K562 (cell line): Measurements from ENCODE around the gene SLC39A5. TPM values are rescaled to one million over a fixed set of nuclear protein-coding genes. Genes with fewer than 3 reads are reported as not detected.

Experiments used
- BRD4 ChIP-seq: fragments of 200-600 bp; sonication (generic); IDR thresholded peaks from 2 replicates; pipeline ENCODE4 v1.6.1; 2017; ENCODE audit warnings: inconsistent platforms
- ETV1 ChIP-seq: fragments of 450-650 bp; conservative IDR thresholded peaks from 2 replicates; pipeline ENCODE4 v1.6.1; 2016; ENCODE audit warnings: missing genetic modification characterization, control low read depth, low read depth, missing compliant biosample characterization
- FIP1L1 ChIP-seq: fragments of 200-400 bp; formaldehyde crosslinking; IDR thresholded peaks from 2 replicates; pipeline ENCODE4 v1.6.1; 2018; ENCODE audit warnings: mild to moderate bottlenecking, low read depth, low read length; ENCODE audit not compliant: poor library complexity, severe bottlenecking
- FOS ChIP-seq: IDR thresholded peaks from 3 replicates; pipeline ENCODE4 v1.6.1; 2011; ENCODE audit not compliant: insufficient read length; ENCODE audit errors: extremely low read depth
- GTF2E2 ChIP-seq: fragments of 200-800 bp; sonication (Bioruptor generic); IDR thresholded peaks from 2 replicates; pipeline ENCODE4 v1.6.1; 2016; ENCODE audit warnings: missing genetic modification characterization, missing compliant biosample characterization
- HBP1 ChIP-seq: fragments of 450-650 bp; formaldehyde crosslinking; IDR thresholded peaks from 2 replicates; pipeline ENCODE4 v1.4.0; 2022; ENCODE audit warnings: missing genetic modification characterization
- HNRNPK ChIP-seq: fragments of 200-400 bp; formaldehyde crosslinking; IDR thresholded peaks from one replicate; pipeline ENCODE4 v1.6.1; 2018; ENCODE audit warnings: mild to moderate bottlenecking, low read depth, low read length; ENCODE audit not compliant: poor library complexity, severe bottlenecking
- ILK ChIP-seq: fragments of 450-650 bp; IDR thresholded peaks from 2 replicates; pipeline ENCODE4 v1.6.1; 2016; ENCODE audit warnings: missing genetic modification characterization, low read depth, mild to moderate bottlenecking, missing compliant biosample characterization, moderate library complexity, borderline replicate concordance
- KAT7 ChIP-seq: sonication (generic); formaldehyde crosslinking; IDR thresholded peaks from 2 replicates; pipeline ENCODE4 v1.8.0; 2022; ENCODE audit warnings: missing genetic modification reagents, mild to moderate bottlenecking, borderline replicate concordance
- LEF1 ChIP-seq: fragments of 450-650 bp; IDR thresholded peaks from 2 replicates; pipeline ENCODE4 v1.6.1; 2016; ENCODE audit warnings: mild to moderate bottlenecking
- MAFG ChIP-seq: fragments of 450-650 bp; conservative IDR thresholded peaks from 2 replicates; pipeline ENCODE4 v1.6.1; 2016; ENCODE audit warnings: missing genetic modification characterization, missing compliant biosample characterization
- MEF2D ChIP-seq: conservative IDR thresholded peaks from 2 replicates; pipeline ENCODE4 v1.6.1; 2016; ENCODE audit warnings: low read depth, missing genetic modification characterization, missing compliant biosample characterization
- NFATC3 ChIP-seq: fragments of 450-650 bp; IDR thresholded peaks from 2 replicates; pipeline ENCODE4 v1.6.1; 2017; ENCODE audit warnings: mild to moderate bottlenecking
- PCBP2 ChIP-seq: fragments of 200-400 bp; formaldehyde crosslinking; IDR thresholded peaks from 2 replicates; pipeline ENCODE4 v1.6.1; 2018; ENCODE audit warnings: low read length, low read depth, mild to moderate bottlenecking, moderate library complexity; ENCODE audit not compliant: poor library complexity, severe bottlenecking
- POLR2A ChIP-seq: fragments of 450-650 bp; conservative IDR thresholded peaks from 2 replicates; pipeline ENCODE4 v1.6.1; 2016
- RBM14 ChIP-seq: fragments of 200-400 bp; formaldehyde crosslinking; IDR thresholded peaks from 2 replicates; pipeline ENCODE4 v1.6.1; 2018; ENCODE audit warnings: low read depth, mild to moderate bottlenecking, low read length, moderate library complexity, borderline replicate concordance; ENCODE audit not compliant: insufficient read depth
- TAF7 ChIP-seq: fragments of 450-650 bp; IDR thresholded peaks from 2 replicates; pipeline ENCODE4 v1.6.1; 2016; ENCODE audit warnings: missing genetic modification characterization, missing compliant biosample characterization
- TEAD2 ChIP-seq: fragments of 450-650 bp; IDR thresholded peaks from 2 replicates; pipeline ENCODE4 v1.6.1; 2016; ENCODE audit warnings: missing genetic modification characterization, control low read depth, missing compliant biosample characterization
- TEAD4 ChIP-seq, 2 experiments: sonication (generic) in 1 of 2; formaldehyde crosslinking in 1 of 2; IDR thresholded peaks; 2 replicates each; pipeline versions ENCODE4 v1.6.1 to v1.8.0; 2012 to 2022; ENCODE audit warnings: borderline replicate concordance in 1 of 2, inconsistent platforms in 1 of 2, low read length in 1 of 2, mild to moderate bottlenecking in 1 of 2, missing genetic modification reagents in 1 of 2
- ZBTB5 ChIP-seq: fragments of 450-650 bp; IDR thresholded peaks from 2 replicates; pipeline ENCODE4 v1.6.1; 2017; ENCODE audit warnings: antibody characterized with exemption
- ZNF551 ChIP-seq: fragments of 250-450 bp; sonication (Bioruptor Pico); IDR thresholded peaks from 2 replicates; pipeline ENCODE4 v1.5.0; 2021; ENCODE audit warnings: mild to moderate bottlenecking, moderate library complexity
- ZNF76 ChIP-seq: fragments of 250-450 bp; sonication (Bioruptor Pico); IDR thresholded peaks from 2 replicates; pipeline ENCODE4 v1.4.0; 2020; ENCODE audit warnings: mild to moderate bottlenecking, moderate library complexity, borderline replicate concordance
- polyA plus RNA-seq, 8 experiments: library from polyadenylated mRNA; depleted of rRNA in 4 of 8; stranded (reverse) in 5 of 8; unstranded in 3 of 8; fragments of >200 nt; fragmentation: Nextera tagmentation in 2 of 8; fragmentation: Illumina TruSeq in 1 of 8; extraction: Ambion mirVana in 2 of 8; extraction: Trizol in 1 of 8; gene quantifications; 2 replicates each; pipeline versions ENCODE4 v1.2.1 to v1.2.3, GENCODE V29; 2011 to 2014; ENCODE audit warnings: inconsistent platforms in 1 of 8, missing spikeins in 1 of 8
- total RNA-seq, 7 experiments: library from RNA; depleted of rRNA in 6 of 7; stranded (reverse); fragments of >200 nt in 6 of 7; fragmentation: Illumina TruSeq in 2 of 7; extraction: Trizol in 2 of 7; gene quantifications; 2 replicates each; pipeline versions ENCODE4 v1.2.1 to v1.2.3, GENCODE V29; 2011 to 2021; ENCODE audit warnings: low replicate concordance in 1 of 7
- TF ChIP-seq, protein P1 (sequence below): IDR thresholded peaks from 3 replicates; pipeline ENCODE4 v1.6.1; 2011; ENCODE audit warnings: borderline replicate concordance, mild to moderate bottlenecking, moderate library complexity; ENCODE audit not compliant: insufficient read length; ENCODE audit errors: extremely low read depth

The SLC39A5 gene
- total and polyA plus RNA-seq, 9 of the 15 experiments (the other 6 are each of a cell fraction or from before 2014, with no cell fraction given): 0.08 to 0.10 TPM; not detected in 7

- TF ChIP-seq HBP1 (CRISPR knock-in tag) (no peak), ZBTB5 (no peak), ILK (tag) (no peak), FOS (peak; percentile 86), POLR2A (0 out of 2 replicates have a peak, but pooled peaks have one; percentile 51), LEF1 (no peak), KAT7 (no peak), RBM14 (no peak), TEAD4 (IDR thresholded peaks at IDR 0.05; ENCODE audit: low read length) (peak; percentile 38; the same call in 1 of the 2 replicates), TEAD4 (CRISPR knock-in tag; IDR thresholded peaks at IDR 0.05; ENCODE audit: borderline replicate concordance) (no peak), ZNF76 (CRISPR knock-in tag) (no peak), MEF2D (tag) (no peak), ZNF551 (CRISPR knock-in tag) (no peak), MAFG (tag) (no peak), ETV1 (tag) (peak; percentile 85), BRD4 (no peak), FIP1L1 (peak; percentile 42), NFATC3 (no peak), GTF2E2 (no peak), HNRNPK (peak; percentile 54), TEAD2 (tag) (no peak), PCBP2 (no peak), TAF7 (tag) (no peak)
- TF ChIP-seq, protein P1, sequence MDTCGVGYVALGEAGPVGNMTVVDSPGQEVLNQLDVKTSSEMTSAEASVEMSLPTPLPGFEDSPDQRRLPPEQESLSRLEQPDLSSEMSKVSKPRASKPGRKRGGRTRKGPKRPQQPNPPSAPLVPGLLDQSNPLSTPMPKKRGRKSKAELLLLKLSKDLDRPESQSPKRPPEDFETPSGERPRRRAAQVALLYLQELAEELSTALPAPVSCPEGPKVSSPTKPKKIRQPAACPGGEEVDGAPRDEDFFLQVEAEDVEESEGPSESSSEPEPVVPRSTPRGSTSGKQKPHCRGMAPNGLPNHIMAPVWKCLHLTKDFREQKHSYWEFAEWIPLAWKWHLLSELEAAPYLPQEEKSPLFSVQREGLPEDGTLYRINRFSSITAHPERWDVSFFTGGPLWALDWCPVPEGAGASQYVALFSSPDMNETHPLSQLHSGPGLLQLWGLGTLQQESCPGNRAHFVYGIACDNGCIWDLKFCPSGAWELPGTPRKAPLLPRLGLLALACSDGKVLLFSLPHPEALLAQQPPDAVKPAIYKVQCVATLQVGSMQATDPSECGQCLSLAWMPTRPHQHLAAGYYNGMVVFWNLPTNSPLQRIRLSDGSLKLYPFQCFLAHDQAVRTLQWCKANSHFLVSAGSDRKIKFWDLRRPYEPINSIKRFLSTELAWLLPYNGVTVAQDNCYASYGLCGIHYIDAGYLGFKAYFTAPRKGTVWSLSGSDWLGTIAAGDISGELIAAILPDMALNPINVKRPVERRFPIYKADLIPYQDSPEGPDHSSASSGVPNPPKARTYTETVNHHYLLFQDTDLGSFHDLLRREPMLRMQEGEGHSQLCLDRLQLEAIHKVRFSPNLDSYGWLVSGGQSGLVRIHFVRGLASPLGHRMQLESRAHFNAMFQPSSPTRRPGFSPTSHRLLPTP: no peak
Observed at GRCh38 chr12:56224102-56224701, 5.6 kb upstream of the SLC39A5 start, which contains the start of gene NABP2 (continued).
